Astrocyte of the spinal cord (primary cell): ENCODE data around the gene PTBP3.

Experiments used
- DNase-seq: peaks from one replicate; pipeline ENCODE4 v3.0.0; 2011; ENCODE audit warnings: low read depth, low spot score
- H3K4me3 ChIP-seq: 2 replicates; pipeline ENCODE4 v1.5.1; 2011; ENCODE audit warnings: low read depth, mild to moderate bottlenecking, low read length, moderate library complexity
- CTCF ChIP-seq: IDR thresholded peaks from 2 replicates; pipeline ENCODE4 v1.5.1; 2012; ENCODE audit warnings: low read depth, mild to moderate bottlenecking, low read length, inconsistent platforms
- in situ Hi-C: cut with HindIII; loops from 2 replicates; pipeline ENCODE4 v1.10.0; 2017; ENCODE audit warnings: low sequenced_read_pairs

PTBP3 gene

GRCh38 chr9:112265391-112265790 is 68.0 kb downstream of the PTBP3 start:
- no peak for TF ChIP-seq CTCF
- DNase-seq = no peak
- H3K4me3 ChIP-seq = no peak overlapping the region
- in situ Hi-C loops = no loop called here

- TF ChIP-seq CTCF = no peak
- no peak overlapping the region for H3K4me3 ChIP-seq
- in situ Hi-C loops = no loop called here
- DNase-seq = no peak
These were observed 70.8 kb downstream of the PTBP3 start for GRCh38 chr9:112262577-112262976.

- TF ChIP-seq CTCF = no peak
- no peak overlapping the region for H3K4me3 ChIP-seq
- DNase-seq = no peak
- in situ Hi-C loops = no loop called here
These were observed 72.3 kb downstream of the PTBP3 start for GRCh38 chr9:112261133-112261532.

GRCh38 chr9:112258106-112258505 is 75.3 kb downstream of the PTBP3 start:
- no peak for DNase-seq
- no peak overlapping the region for H3K4me3 ChIP-seq
- in situ Hi-C loops = no loop called here
- no peak for TF ChIP-seq CTCF

GRCh38 chr9:112252194-112252593 is 81.2 kb downstream of the PTBP3 start:
- in situ Hi-C loops = no loop called here
- no peak for TF ChIP-seq CTCF
- DNase-seq = no peak
- no peak overlapping the region for H3K4me3 ChIP-seq

GRCh38 chr9:112249277-112249676 is 84.1 kb downstream of the PTBP3 start:
- TF ChIP-seq CTCF = no peak
- H3K4me3 ChIP-seq = no peak overlapping the region
- DNase-seq = peak; percentile 29
- in situ Hi-C loops = no loop called here

GRCh38 chr9:112248722-112249121 is 84.7 kb downstream of the PTBP3 start:
- in situ Hi-C loops = no loop called here
- H3K4me3 ChIP-seq = no peak overlapping the region
- peak; percentile 30 for DNase-seq
- TF ChIP-seq CTCF = no peak
